ENCODE measurements around the gene PKNOX2.

The PKNOX2 gene

DNA sequence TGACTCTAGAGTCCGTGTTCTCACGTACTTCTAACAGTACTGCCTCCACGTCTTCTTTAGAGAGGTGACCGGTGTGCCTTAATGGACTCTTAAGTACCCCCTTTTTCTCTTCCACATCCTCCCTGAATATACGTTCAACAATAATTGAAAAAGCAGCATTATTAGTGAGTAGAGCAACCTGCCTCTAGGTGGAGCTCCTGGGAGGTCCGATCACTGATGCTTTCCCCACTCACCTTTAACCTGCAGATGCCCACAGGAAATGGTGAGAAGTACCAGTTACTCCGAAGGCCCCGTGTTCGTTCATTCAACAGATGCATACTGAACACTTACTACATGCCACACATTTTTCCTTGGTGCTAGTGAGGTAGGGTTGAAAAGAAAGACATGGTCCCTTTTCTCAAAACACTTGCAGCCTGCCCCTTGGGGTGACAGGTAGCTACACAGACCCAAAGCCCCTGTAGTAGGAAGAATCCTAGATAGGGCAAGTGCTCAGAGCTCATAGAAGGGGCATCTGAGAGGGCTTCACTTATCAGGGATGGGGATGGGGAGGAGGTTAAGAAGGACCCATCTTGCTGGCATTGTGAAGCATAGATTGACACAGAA is 258.8 kb downstream of the PKNOX2 start:
- DNase-seq, result peak; percentile 33

DNA sequence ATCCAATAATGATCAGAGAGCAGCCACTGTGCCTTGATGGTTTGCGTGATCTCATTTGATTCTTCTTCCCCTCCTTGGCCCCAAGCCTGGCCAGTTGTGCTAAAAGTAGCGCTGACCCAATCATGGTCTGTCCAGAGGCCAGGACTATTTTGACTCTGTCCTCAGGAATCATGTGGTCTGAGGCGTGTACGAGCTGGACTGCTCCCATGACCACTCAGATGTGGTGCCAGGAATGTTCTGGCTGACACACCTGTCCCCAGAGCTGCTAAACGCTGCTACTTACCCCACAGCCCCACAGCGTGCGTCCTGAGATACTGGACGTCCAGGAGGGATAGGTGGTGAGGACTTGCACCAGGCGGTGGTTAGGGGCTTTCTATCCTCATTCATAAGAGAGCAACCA is 261.1 kb downstream of the PKNOX2 start:
- DNase-seq, result no peak

DNA sequence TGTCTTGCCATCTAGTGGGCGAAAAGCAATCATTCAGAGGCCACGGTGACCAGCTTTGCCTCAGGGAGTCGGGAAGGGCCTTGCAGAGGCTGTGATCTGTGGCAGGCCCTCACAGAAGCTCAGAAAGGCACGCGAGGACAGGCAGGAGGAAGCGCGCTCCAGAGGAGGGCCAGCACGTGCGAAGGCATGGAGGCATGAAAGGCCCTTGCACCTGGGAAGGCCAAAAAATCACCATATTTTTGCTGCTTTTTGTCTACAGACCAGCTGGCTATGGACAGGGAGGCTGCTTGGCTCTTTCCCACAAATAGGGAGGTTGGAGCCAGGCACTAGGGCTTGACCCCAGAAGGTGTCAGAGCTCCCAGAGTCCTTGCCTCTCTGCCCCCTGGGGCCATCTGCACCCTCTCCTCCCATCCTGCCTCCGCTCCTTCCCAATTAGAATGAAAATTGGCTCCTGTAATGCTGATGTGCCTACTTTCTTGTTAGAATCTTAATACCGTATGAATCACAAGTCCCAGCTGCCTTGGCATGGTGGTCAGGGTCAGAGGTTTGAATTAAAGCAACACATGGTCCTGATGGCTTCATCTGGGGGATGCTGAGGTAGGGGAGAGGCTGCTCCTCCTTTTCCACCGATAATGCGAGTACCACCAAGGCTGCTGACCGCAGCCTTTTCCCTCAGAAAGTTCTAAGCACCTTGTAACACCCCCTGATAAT is 262.4 kb downstream of the PKNOX2 start:
- DNase-seq, result no peak

DNA sequence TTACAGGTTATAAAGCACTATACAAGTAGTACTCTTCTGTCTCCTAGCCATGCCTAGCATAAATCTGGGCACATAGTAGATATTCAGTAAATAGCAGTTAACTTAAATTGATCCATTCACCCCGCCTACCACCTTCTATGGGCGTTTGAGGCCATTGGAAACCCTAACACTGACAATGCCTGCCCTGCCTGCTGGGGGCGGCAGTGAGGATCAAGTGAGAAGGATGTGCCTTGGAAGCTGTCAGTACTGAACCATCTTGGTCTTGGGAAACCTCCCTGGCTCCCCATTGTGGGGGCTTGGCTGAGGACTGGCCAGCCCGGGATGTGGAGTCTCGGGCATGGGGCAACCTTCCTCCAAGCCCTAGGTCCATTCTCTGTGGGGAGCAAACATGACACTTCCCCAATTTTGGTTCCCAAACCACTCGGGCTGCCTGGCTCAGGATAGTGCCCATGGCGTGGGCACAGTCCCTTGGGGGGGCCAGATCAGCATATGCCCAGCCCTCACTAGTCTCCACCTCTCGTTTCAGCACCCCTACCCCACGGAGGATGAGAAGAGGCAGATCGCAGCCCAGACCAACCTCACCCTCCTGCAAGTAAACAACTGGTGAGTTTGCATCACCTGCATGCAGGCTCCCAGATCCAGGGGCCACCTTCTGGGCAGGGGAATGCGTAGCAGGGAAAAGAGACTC is 264.1 kb downstream of the PKNOX2 start:
- no peak for DNase-seq

DNA sequence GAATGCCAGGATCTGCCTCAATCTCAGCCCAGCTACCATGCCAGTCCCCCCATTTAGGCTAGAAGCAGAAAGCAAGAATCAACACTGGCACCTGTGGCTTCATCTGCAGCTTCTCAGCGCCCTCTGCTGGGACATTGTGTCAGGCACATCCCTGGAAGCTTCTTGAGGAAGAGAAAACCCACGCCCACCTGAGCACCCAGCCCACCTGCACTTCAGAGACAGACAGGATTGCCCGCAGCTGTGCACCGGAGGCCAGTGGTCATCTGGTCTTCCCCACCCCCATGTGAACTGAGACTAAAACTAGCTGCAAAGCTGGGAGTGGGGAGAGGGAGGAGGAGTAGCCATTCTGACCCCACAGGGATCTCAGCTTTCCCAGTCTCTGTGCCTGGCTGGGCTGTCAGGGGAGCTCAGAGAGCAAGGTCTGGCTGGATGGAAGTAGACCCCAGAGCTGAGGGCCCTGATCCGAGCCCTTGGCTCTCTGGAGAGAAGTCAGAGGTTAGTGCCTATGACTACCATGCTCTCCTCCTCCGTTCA is 264.7 kb downstream of the PKNOX2 start:
- peak; percentile 58 for DNase-seq

DNA sequence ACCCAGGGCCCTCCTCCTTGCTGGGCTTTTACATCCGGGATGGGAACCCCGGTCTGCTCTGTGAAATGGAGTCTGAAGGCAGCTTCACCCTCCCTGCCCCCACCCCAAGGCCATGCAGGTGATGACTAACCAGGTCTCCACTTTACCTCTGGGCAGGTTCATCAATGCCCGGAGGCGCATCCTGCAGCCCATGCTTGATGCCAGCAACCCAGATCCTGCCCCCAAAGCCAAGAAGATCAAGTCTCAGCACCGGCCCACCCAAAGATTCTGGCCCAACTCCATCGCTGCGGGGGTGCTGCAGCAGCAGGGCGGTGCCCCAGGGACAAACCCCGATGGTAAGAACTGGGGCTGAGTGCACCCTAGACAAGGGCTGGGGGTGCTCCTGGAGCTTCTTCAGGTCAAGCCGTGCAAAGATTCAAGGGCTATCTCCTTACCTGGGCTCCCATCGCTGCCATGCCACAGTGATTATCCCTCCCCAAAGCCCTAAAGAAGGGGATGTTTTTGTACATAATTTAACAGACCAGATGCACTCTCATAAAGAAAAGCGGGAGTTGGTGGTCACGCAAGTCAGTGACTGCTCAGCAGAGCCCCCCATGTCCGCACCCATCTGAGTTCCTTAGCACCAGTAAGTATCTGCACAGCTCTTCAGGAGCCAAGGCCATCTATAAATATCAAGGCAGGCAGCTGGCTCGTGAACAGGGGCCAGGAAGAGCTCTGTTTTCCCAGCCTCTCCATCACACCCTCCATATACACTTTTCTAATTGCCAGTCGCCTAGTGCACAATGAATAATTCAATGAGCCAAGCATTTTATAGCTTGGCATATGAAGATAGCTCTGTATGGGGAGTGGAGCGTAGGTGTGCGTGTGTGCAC is 265.5 kb downstream of the PKNOX2 start:
- DNase-seq, result no peak

DNA sequence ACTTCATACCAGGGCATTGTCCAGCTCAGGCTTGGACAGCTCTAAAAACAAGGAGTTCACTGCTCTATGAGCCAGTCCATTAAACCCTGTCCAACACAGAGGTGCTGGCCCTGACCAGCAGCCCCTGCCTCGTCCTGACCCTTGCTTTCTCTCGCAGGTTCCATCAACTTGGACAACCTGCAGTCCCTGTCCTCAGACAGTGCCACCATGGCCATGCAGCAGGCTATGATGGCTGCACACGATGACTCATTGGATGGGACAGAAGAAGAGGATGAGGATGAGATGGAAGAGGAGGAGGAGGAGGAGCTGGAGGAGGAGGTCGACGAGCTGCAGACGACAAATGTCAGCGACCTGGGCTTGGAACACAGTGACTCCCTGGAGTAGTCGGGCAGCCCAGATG is 266.5 kb downstream of the PKNOX2 start:
- no peak for DNase-seq

DNA sequence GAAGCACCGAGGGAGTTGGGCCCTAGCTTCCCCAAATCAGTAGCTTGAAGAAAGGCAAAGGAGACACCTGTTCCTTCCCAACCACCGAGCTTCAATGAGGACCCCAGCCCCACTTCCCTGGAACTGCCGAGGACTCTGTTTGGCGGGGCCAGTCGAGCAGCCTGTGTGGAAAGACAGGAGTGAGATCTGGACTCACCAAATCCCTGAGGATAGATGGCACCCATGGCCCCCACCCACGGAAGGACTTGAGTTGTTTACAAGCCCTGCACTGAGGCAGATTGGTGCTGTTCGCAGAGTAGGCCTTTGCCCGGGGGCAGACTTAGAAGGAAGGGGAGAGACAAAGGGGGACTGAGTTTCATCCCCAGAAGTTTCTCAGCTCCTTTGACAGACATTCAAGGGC is 266.9 kb downstream of the PKNOX2 start:
- DNase-seq, result no peak

DNA sequence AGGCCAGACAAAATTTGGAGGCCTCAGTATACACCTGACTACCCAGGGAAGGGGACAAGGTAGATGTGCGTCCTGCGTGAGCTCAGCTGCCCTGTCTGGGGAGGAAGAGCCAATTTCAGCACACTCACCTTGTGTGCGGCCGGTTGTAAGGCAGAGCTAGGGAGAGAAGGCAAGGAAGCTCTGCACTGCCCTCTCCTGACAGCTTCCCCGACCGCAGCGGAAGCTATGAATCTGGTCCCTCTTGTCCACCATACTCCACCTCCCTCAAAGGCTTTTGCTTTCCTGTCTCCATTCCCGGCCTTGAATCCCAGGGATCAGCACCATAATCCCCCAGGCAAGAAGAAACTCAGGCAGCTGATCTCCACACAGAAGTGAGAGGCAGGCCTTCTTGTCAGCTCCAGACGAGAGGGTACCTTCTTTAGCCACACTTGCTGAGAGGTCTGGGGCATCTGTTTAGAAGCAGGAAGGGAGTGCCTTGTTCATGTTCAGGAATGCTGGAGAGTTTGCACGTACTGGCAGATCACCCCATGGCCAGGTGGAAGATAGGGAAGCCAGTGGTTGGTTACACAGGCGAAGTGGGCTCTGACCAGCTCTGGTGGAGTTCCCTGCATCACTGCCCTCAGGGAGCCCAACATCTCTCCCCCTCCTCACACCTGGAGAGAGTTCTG is 269.0 kb downstream of the PKNOX2 start:
- DNase-seq, result peak; percentile 56

DNA sequence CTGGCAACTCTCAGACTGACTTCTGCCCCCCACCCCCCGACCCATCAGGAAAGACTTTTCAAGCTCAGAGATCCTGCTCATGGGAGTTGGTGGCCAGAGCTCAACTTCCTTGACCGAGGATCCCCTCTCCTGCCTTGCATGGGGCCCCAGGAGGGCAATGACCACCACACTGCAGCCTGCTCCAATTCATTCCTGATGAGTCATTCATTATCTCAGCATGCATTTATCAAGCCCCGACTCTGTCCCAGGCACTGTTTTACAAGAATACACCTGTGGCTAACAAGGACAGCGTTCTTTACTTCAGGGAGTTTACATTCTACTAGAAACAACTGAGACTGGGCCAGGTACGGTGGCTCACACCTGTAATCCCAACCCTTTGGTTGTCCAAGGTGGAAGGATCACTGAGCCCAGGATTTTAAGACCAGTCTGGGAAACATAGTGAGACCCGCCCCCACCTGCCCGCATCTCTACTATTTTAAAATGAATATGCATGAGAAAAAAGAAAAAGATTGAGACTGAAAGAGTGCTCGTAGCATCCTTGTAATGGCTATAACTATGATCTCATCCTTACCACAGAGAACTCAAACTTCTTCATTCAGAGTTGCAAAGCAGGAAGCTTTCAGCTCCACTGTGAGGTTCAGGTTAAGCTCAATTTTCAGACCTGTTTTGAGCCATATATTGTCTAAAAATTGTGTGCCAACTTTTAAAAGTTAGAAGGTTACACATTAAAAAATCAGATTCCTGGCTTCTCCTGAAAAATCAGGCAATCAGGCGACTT is 271.1 kb downstream of the PKNOX2 start:
- no peak for DNase-seq

DNA sequence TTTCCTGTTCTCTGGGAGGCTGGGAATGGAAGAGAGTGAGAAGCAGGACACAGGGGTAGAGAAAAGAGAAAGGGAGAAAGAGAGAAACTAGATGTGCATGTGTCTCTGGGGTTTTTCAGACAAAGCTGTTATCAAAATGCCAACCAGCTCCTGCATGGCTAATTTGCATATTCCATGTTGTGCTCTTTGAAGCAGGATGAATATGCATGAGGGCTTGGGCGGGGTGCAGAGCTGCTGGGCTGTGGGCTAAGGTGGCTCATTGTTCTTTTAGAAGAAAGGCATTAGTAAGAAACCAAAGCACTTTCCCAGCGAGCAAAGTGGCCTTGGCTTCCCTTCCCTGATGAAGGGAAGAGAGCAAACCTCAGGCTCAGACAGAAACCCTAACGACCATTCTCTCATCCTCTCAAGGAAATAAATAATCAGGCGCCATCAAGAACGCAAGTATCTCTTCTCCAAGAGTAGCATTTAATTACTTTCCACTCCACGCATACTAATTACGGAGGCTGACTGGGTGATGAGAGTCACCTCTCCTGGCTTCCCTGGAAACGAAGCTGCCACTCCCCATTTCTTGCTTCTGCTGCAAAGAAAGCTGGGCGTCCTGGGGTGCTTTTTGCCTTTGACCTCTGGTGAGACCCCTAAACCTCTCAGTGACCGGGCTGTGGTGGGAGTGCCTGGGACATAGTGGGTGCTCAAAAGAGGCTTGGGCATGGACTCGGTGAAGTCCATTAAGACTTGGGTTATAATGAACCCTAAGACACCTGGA is 277.3 kb downstream of the PKNOX2 start:
- no peak for DNase-seq

DNA sequence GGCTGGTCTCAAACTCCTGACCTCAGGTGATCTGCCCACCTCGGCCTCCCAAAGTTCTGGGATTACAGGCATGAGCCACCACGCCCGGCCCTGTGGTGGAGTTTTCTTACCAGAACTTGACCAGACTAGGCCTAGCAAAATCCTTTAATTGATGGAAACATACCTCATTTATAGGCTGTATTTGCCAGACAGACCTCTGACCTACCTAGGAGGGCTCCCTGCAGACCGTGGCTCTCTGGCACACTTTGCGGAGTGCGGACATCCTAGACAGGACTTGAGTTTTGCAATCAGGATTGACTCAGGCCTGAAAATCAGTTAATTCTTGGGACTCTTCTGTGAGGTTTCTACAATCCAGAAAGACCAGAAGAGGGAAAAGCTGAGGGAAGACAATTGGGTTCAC is 278.4 kb downstream of the PKNOX2 start:
- DNase-seq, result no peak

DNA sequence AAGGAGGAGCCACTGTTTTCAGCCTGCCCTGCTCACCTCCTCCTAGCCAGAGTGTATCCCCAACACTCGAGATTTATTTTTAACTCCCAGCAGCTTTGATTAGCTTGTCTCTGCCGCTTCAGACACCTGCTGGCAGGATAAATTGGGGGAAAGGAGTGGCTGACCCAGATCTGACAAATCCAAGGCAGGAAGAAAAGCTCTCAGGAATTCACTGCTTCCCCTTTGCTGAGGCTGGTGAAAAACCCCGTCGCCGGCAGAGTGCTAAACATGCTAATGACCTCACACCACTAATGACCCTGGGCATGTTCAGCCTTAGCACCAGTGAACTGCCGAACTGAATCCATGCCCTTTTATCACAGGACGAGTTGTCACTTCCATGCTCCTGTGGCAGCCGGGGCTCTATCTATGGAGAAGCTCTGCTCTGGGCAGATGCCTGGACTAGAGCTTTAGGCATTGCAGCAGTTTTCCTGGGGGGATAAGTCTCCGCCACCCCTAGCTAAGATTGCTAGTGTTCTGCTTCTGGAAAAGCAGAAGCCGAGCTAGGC is 279.3 kb downstream of the PKNOX2 start:
- DNase-seq, result no peak

DNA sequence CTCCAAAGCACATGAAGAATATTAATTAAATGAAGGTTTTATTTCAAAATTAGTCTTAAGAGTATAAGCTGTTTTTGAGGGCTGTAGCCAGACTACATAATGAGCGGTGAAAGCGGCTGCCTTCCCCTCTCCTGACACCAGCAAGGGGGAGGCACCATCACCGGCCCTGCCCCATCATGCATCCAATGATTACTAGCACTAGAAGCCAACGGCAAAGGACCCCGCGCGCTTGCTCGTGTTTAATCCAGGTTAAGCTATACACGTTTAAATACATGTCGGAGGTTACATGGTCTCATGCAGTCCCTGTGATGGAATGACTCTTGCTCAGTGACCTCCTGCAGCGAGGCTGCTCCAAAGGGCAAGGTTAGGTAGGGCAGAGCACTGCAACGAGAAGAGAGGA is 281.2 kb downstream of the PKNOX2 start:
- DNase-seq, result no peak

DNA sequence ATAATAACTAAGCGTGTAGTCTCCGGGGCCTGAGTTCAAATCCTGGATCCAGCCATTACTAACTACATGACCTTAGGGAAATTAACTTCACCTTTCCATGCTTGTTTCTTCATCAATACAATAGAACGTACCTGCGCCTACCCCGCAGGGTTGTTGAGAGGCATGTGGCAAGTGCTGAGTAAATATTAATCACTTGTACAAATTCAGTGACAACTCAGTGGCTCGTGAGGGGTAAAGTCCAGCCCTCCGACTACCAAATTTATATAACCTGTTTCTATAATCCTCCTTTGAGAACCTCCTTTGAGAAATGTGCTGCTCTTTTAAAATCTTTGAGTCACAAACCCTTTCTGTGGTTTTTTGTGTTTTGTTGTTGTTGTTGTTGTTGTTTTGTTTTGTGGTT is 281.7 kb downstream of the PKNOX2 start:
- DNase-seq, result no peak

DNA sequence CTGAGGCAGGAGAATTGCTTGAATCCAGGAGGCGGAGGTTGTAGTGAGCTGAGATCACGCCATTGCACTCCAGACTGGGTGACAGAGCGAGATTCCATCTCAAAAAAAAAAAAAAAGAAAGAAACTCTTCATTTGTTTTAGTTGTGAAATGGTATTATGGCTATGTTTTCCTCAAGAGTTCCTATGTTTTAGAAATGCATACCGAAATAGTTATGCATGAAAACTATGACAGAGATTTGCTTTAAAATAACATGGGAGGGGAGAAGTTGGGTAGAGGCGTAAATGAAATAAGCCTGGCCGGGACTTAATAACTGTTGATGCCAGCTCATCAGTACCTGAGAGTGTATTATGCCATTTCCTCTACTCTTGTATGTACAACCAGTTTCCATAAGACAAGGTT is 283.2 kb downstream of the PKNOX2 start:
- no peak for DNase-seq

DNA sequence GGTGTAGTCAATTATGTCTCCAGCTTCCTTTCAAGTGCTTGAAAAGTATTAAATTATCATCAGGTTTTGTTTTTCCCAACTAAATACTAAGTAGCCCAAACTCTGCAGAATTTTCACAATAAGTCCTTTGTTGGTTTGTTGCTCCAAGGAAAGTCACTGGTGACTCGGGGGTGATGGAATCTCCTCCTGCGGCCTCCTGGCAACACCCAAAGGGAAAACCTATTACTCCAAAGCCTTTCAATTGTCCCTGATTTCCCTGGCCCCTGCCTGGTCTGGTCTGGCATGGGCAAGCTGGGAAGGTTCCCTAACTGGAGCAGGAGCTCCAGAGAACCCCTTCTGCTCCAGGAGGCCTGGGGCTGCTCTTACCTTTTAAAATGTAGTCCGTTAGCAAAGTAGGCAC is 283.6 kb downstream of the PKNOX2 start:
- DNase-seq, result no peak

DNA sequence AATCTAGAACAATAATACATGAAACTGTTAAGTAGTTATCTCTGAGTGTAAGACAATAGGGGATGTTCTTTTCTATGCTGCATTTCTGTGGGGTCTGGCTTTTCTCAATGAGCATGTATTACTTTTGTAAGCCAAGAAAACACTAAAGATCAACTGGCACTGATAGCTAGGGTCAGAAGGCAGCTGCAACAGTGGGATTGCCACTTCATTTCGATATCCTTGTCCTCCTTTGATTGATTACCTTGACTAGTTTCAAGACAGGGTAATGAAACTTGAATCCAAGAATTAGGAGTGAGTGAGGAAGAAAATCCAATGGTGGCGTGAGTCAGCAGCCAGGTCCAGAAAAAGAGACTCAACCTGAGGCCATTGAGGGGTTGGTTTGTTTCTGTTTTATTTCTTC is 285.0 kb downstream of the PKNOX2 start:
- DNase-seq, result no peak

DNA sequence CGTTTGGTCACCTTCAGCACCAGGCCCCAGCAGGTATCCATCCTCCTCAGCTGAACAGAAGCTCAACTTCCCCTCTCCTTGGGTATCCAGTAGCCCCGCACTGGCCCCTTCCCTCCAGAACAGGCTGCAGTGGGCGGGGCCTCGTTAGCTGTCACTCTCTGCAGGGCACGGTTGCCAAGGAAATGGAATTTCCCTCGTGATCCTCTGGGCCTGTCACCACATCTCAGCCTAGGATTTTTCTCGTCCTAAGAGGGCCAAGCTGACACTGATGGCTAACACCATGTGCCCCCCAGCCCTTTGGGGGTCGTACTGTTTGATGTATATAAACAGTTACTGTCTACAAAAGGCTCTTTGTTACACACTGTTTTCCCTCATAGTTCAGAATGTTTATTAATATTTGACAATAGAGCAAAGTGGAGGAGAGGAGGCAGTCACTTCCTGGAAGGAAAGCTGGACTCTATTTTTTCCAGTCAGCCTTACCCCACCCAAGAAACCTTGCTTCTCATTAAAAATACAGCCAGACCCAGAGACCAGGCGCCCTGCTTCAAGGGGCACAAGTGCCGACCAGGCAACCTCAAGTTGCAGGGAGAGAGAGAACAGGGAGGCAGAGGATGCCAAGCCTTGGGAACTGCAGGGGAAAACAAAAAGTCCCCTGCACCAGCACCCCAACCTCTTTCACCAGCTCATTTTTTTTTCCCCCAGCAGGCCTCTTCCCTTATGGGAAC is 287.0 kb downstream of the PKNOX2 start:
- DNase-seq, result no peak

DNA sequence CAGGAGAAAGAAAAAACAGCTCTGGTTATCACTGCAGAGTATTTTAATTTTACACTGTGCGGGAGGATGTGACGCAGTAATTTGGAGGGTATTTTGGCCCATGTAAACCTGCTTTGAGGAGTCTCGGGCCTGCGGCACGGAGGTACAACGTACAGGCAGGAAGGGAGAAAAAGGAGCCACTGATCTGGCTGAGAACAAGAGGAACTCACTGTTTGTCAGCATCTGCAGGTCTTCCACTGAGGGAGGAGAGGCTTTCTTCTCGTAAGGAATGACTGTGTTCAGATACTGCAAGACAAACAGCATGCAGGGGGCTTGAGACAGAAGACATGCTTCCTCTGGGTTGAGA is 287.5 kb downstream of the PKNOX2 start:
- DNase-seq, result no peak
